ENCODE results near the gene FXYD3.
"Not testable (repeated sequence)": the region's sequence is repeated elsewhere in the genome, so short reads cannot be mapped to it uniquely, and the experiment has no call there.

FXYD3 gene

DNA sequence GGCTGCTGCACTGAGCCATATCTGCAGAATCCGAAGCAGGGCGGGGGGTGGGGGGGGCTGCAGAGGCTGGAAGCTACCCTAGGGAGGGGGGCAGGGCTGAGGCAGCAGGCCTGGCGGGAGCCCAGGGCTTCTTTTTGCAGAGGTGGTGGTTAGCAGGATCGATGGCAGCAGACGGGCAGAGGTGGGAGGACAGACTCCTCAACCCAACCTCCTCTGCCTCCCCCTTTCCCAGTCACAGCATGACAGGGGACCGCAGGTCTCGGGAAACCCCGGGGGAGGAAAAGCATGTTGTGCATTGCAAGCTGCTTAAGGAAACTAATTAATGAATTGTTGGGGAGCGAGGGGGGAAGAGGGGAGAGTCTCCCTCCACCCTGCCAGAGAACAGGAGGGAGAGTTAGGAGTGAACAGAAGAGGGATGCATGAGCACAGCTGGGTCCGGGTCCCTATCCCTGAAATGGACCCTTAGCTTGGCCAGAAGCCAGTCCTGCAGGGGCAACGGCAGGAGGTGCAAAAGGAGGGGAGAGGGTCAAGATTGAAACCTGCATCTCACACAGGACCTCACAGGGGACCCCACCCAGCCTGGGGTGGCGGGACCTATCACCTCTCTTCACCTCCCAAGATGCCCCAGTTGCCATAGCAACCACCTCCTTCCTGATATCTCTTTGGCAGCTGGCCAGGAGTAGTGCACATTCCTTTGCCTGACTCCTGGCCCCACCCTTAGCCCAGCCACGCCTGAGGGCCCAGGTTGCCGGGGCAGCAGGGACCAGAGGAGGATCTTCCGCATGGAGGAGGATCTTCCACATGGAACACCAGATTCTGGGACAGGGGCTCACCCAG, 29.2 kb downstream of the FXYD3 start:
- in situ Hi-C loops (cut with MboI; ENCODE audit: low sequenced_read_pairs, unreplicated experiment): no loop called here
- DNase-seq (ENCODE audit: low spot score): no peak
- TF ChIP-seq CTCF (IDR thresholded peaks at IDR 0.05; ENCODE audit: borderline replicate concordance, control extremely low read depth, extremely low read depth, insufficient read depth, missing control alignments): no peak

GRCh38 chr19:35146746-35147459, 31.3 kb downstream of the FXYD3 start:
- TF ChIP-seq CTCF (IDR thresholded peaks at IDR 0.05; ENCODE audit: borderline replicate concordance, control extremely low read depth, extremely low read depth, insufficient read depth, missing control alignments): no peak
- in situ Hi-C loops (cut with MboI; ENCODE audit: low sequenced_read_pairs, unreplicated experiment): no loop called here
- DNase-seq (ENCODE audit: low spot score): no peak

- TF ChIP-seq CTCF (IDR thresholded peaks at IDR 0.05; ENCODE audit: borderline replicate concordance, control extremely low read depth, extremely low read depth, insufficient read depth, missing control alignments): no peak
- in situ Hi-C loops (cut with MboI; ENCODE audit: low sequenced_read_pairs, unreplicated experiment): no loop called here
Observed at GRCh38 chr19:35149463-35149862, 33.8 kb downstream of the FXYD3 start.

DNA sequence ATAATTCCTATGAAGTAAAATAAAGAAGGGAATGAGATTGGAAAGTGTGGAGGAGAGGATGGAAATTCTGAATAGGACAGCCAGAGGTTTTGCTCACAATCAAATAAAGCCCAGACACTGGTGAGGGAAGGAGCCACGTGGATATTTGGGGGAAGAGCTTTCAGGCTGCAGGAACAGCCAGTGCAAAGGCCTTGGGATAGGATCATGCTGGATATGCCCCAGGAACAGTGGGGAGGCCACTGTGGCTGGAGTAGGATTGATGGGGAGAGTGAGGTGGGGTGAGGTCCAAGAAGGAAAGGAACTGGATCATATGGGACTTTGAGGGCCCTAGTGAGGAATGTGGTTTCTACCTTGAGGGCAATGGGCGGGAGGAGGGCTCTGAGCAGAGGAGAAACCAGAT, 34.8 kb downstream of the FXYD3 start:
- in situ Hi-C loops (cut with MboI; ENCODE audit: low sequenced_read_pairs, unreplicated experiment): no loop called here
- no peak for TF ChIP-seq CTCF (IDR thresholded peaks at IDR 0.05; ENCODE audit: borderline replicate concordance, control extremely low read depth, extremely low read depth, insufficient read depth, missing control alignments)
- no peak for DNase-seq (ENCODE audit: low spot score)

More at GRCh38 chr19:35149463-35149862, 33.8 kb downstream of the FXYD3 start:
- no peak for DNase-seq (ENCODE audit: low spot score)

DNA sequence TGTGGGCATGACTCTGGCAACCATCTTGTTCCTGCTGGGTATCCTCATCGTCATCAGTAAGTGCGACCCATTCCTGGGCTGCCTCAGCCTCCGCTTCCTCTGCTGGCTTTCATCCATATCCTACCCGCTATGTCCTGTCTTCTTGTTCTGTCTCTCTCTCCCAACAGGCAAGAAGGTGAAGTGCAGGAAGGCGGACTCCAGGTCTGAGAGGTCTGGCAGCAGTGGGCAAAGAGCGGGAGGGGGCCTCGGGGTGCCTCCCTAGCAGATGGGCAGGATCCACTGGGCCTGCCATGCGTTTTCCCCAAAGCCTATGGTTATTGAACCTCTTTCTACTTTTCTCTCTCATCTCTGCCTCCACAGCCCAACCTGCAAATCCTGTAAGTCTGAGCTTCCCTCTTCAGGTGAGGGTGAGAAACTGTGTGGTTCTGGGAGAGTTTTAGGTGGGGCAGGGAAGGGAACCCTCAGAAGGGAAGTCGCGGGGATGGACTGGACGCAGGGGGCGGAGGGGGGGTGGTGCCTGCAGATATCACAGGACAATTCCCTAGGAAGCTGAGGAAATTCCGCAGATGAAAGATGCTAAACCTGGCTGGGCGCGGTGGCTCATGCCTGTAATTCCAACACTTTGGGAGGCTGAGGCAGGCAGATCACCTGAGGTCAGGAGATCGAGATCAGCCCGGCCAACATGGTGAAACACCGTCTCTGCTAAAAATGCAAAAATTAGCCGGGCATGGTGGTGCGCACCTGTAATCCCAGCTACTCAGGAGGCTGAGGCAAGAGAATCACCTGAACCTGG, 35.8 kb downstream of the FXYD3 start:
- no peak for TF ChIP-seq CTCF (IDR thresholded peaks at IDR 0.05; ENCODE audit: borderline replicate concordance, control extremely low read depth, extremely low read depth, insufficient read depth, missing control alignments)
- in situ Hi-C loops (cut with MboI; ENCODE audit: low sequenced_read_pairs, unreplicated experiment): no loop called here
- DNase-seq (ENCODE audit: low spot score): no peak

- DNase-seq (ENCODE audit: low spot score); in situ Hi-C loops (cut with MboI; ENCODE audit: low sequenced_read_pairs, unreplicated experiment): not testable (repeated sequence)
Observed at GRCh38 chr19:35153129-35153522, 37.5 kb downstream of the FXYD3 start.

Data from GM13976 (cell line).